ENCODE results near the gene FGD4. TPM values are rescaled to one million over a fixed set of nuclear protein-coding genes. Genes with fewer than 3 reads are reported as not detected.

FGD4 gene
- total and polyA plus RNA-seq, 2 of the 4 experiments (the other 2 are of a cell fraction) = 2.1 to 8.8 TPM

GRCh38 chr12:32588604-32589003, 189.2 kb downstream of the FGD4 start:
- Histone ChIP-seq H4K5ac (ENCODE audit: low read depth, low read length) (no peak overlapping the region), H2BK120ac (ENCODE audit: low read depth, low read length) (no peak overlapping the region), H2BK20ac (ENCODE audit: low read depth, low read length) (no peak overlapping the region), H3K4ac (ENCODE audit: low read depth, low read length) (no peak overlapping the region), H2BK15ac (ENCODE audit: low read depth, low read length) (no peak overlapping the region), H2AFZ (replicated peaks; ENCODE audit: low read length, poor library complexity) (no peak overlapping the region), H3K23ac (ENCODE audit: low read depth, low read length) (peak overlapping the region; percentile 4; the same call in 1 of the 2 replicates), H3K4me1 (ENCODE audit: control insufficient read depth, insufficient read depth, low read length) (peaks cover 5% of the 10 kb centered on the region), H2AK5ac (ENCODE audit: low read depth, low read length) (peak overlapping the region; percentile 20; the same call in 1 of the 2 replicates), H3K9ac (ENCODE audit: low read depth, low read length) (no peak overlapping the region), H3K56ac (ENCODE audit: extremely low read depth, insufficient read depth, low read length) (no peak overlapping the region), H2BK5ac (ENCODE audit: low read depth, low read length, poor library complexity, severe bottlenecking) (no peak overlapping the region), H2AK9ac (replicated peaks; ENCODE audit: low read depth, low read length, poor library complexity) (peak overlapping the region; percentile 60), H3K27ac (ENCODE audit: insufficient read depth, low read length) (no peak overlapping the region), H3K79me1 (ENCODE audit: low read depth in 1 of 2, low read length in 2 of 2) (peaks cover 5 to 47% of the 10 kb centered on the region in 2 experiments), H3K18ac (ENCODE audit: low read depth, low read length) (no peak overlapping the region), H3K14ac (replicated peaks; ENCODE audit: low read depth, low read length) (no peak overlapping the region; the same call in 1 of the 2 replicates), H3K9me3 (ENCODE audit: control insufficient read depth, insufficient read depth, low read length) (no peaks in the 10 kb centered on the region), H4K8ac (ENCODE audit: low read depth in 2 of 2, low read length in 2 of 2) (no peak overlapping the region), H3K9me1 (ENCODE audit: insufficient read depth, low read length) (peaks cover 23% of the 10 kb centered on the region), H3K27me3 (ENCODE audit: control insufficient read depth, insufficient read depth, low read length) (no peaks in the 10 kb centered on the region), H3K4me3 (ENCODE audit: insufficient read depth, low read depth, low read length) (no peak overlapping the region), H3K4me2 (ENCODE audit: low read depth, low read length) (no peak overlapping the region), H4K20me1 (ENCODE audit: insufficient read depth, low read length) (peaks cover 15% of the 10 kb centered on the region; the same call in 1 of the 2 replicates), H3K36me3 (ENCODE audit: control insufficient read depth, insufficient read depth, low read length) (peaks cover 5% of the 10 kb centered on the region; the same call in 1 of the 2 replicates), H4K91ac (ENCODE audit: insufficient read depth, low read depth, low read length) (no peak overlapping the region)
- in situ Hi-C loops (cut with MboI; ENCODE audit: low sequenced_read_pairs) (no loop called here), intact Hi-C loops (cut with micrococcal nuclease) (no loop called here), dilution Hi-C loops (cut with HindIII; ENCODE audit: low sequenced_read_pairs, unreplicated experiment) (no loop called here)
- DNase-seq (no peak), ATAC-seq (ENCODE audit: low read depth) (no peak)
- ChIA-PET CTCF (no interaction called here), POLR2A (ENCODE audit: unreplicated experiment) (no interaction called here)
- TF ChIP-seq MXI1 (IDR thresholded peaks at IDR 0.05; ENCODE audit: borderline replicate concordance, low read depth, low read length) = no peak
- no peak for TF ChIP-seq MAFK (IDR thresholded peaks at IDR 0.05; ENCODE audit: low read depth, low read length)
- TF ChIP-seq CHD1 (IDR thresholded peaks at IDR 0.05; ENCODE audit: low read depth, low read length) = no peak
- no peak for TF ChIP-seq RCOR1 (IDR thresholded peaks at IDR 0.05; ENCODE audit: insufficient replicate concordance, low read length)
- TF ChIP-seq POLR2A (IDR thresholded peaks at IDR 0.05; ENCODE audit: low read depth, low read length) = no peak
- BruUV-seq (replicated peaks) = no TSS peak
- no CpG with 5 or more reads among the region's 3 CpGs for WGBS, 2 experiments (ENCODE audit: extremely low coverage in 2 of 2, insufficient read length in 1 of 2)

Data from IMR-90 (cell line).